Adrenal gland (tissue), 12 donors: Measurements from ENCODE around the gene OR9Q2. TPM values are rescaled to one million over a fixed set of nuclear protein-coding genes. Genes with fewer than 3 reads are reported as not detected.

Experiments
- DNase-seq, 7 donors: peaks; one replicate each; pipeline ENCODE4 v3.0.0-alpha.2; 2019 to 2020
- H3K27ac ChIP-seq, 5 donors: fragments of 200-600 bp; sonication (generic) in 4 of 5; 1 replicate in 3 of 5; 2 replicates in 2 of 5; pipeline versions ENCODE4 v1.5.1 to v1.8.0; 2016 to 2020; ENCODE audit warnings: mild to moderate bottlenecking in 1 of 5
- H3K27me3 ChIP-seq: fragments of 200-600 bp; 2 replicates; pipeline ENCODE4 v1.8.0; 2021
- H3K36me3 ChIP-seq, 2 donors: fragments of 200-600 bp; replicated peaks in 1 of 2; 1 replicate in 1 of 2; 2 replicates in 1 of 2; pipeline versions ENCODE4 v1.5.1 to v1.8.0; 2018 to 2022
- H3K4me1 ChIP-seq, 2 donors: fragments of 200-600 bp; replicated peaks in 1 of 2; 1 replicate in 1 of 2; 2 replicates in 1 of 2; pipeline versions ENCODE4 v1.5.1 to v1.8.0; 2018 to 2021
- H3K4me3 ChIP-seq, 4 donors: fragments of 200-600 bp; sonication (generic) in 3 of 4; one replicate each; pipeline ENCODE4 v1.5.1; 2016 to 2018
- H3K9me3 ChIP-seq, 3 donors: fragments of 200-600 bp; sonication (generic) in 1 of 3; replicated peaks in 1 of 3; 1 replicate in 2 of 3; 2 replicates in 1 of 3; pipeline versions ENCODE4 v1.5.1 to v1.8.0; 2016 to 2021
- POLR2A ChIP-seq, 2 donors: fragments of 450-650 bp; IDR thresholded peaks; one replicate each; pipeline ENCODE4 v1.6.1; 2017; ENCODE audit warnings: antibody characterized with exemption in 2 of 2, mild to moderate bottlenecking in 2 of 2, moderate library complexity in 1 of 2
- WGBS, 4 donors: extraction: QIAGEN DNeasy Blood & Tissue Kit in 2 of 4; methylation state at CpG; one replicate each; pipeline versions ENCODE4 v1.1.5 to v1.1.7; 2013 to 2017; 5-methylcytosine and 5-hydroxymethylcytosine counted together
- intact Hi-C, 2 donors: fragments of 100-400 bp; cut with DNase I; formaldehyde crosslinking; loops; one replicate each; pipeline versions ENCODE4 v1.14.1 to v1.15.0; 2022 to 2023
- polyA plus RNA-seq, 3 donors: library from polyadenylated mRNA; stranded (reverse); fragments of 200-250 nt in 2 of 3; fragments of 350-450 nt in 1 of 3; fragmentation: Illumina TruSeq in 1 of 3; extraction: RNeasy Lipid Tissue Mini Kit (QIAGEN cat#74804) in 1 of 3; gene quantifications; one replicate each; pipeline ENCODE4 v1.2.3, GENCODE V29; 2013 to 2014
- total RNA-seq, 9 donors: library from RNA; depleted of rRNA in 4 of 9; stranded (reverse); fragments of >200 nt in 4 of 9; fragments of 120-200 nt in 1 of 9; fragmentation: NEBNext Ultra II Directional in 1 of 9; extraction: Animal tissue kit (Norgen Biotek cat#: 25700) in 1 of 9; gene quantifications; one replicate each; pipeline versions ENCODE4 v1.1.0 to v1.2.4, GENCODE V29; 2013 to 2023
- TF ChIP-seq, protein P1 (sequence below), 6 experiments: fragments of 450-650 bp in 4 of 6; fragments of 200-600 bp in 2 of 6; sonication (generic) in 1 of 6; IDR thresholded peaks; 1 replicate in 5 of 6; 2 replicates in 1 of 6; pipeline versions ENCODE4 v1.5.1 to v1.8.0; 2016 to 2021; ENCODE audit warnings: antibody characterized with exemption in 6 of 6, mild to moderate bottlenecking in 2 of 6, moderate library complexity in 1 of 6
- donor health status: healthy with polysubstance abuse.
- donor health status: Bipolar disorder and iron deficiency.
- donor health status: DM: yes; HTN: yes; CAD: no.
- donor health status: DM: no; HTN: no; CAD: no.
- donor health status: DM: no; HTN: no; CAD: no.
- donor health status: DM: yes; HTN: yes; CAD: no.

The OR9Q2 gene
- total and polyA plus RNA-seq, 12 donors = not detected

DNA sequence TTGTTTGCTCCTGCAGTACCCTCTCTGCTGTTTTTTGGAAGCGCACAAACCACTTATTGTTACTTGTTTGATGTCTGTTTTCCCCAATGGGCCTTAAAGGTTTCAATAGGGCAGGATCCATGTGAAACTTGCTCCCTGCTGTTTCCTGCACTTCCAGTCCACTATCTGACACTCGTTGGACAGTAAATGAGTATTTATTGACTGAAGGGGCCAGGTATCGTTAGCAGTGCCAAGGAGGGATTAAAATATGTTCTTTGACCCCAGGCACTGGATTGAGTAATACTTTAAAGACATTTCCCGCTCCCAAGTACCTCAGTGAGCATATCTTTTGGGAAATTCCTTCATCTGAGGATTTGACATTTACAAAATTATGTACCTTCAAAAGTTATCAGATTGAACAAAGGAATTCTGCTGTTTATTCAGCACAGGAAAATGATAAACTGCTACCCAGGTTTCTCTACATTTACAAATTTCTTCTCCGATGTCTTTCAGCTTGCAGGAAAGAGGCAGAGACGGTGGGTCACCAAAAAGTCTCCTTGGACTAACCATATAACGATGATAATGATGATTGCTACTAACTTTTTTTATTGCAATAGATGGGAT, 23.3 kb upstream of the OR9Q2 start:
- H3K27ac ChIP-seq = no peak overlapping the region
- H3K36me3 ChIP-seq = no peaks in the 10 kb centered on the region
- H3K4me3 ChIP-seq = no peak overlapping the region
- no peaks in the 10 kb centered on the region for H3K9me3 ChIP-seq
- intact Hi-C loops = no loop called here
- no peaks in the 10 kb centered on the region for H3K27me3 ChIP-seq
- TF ChIP-seq, protein P1, sequence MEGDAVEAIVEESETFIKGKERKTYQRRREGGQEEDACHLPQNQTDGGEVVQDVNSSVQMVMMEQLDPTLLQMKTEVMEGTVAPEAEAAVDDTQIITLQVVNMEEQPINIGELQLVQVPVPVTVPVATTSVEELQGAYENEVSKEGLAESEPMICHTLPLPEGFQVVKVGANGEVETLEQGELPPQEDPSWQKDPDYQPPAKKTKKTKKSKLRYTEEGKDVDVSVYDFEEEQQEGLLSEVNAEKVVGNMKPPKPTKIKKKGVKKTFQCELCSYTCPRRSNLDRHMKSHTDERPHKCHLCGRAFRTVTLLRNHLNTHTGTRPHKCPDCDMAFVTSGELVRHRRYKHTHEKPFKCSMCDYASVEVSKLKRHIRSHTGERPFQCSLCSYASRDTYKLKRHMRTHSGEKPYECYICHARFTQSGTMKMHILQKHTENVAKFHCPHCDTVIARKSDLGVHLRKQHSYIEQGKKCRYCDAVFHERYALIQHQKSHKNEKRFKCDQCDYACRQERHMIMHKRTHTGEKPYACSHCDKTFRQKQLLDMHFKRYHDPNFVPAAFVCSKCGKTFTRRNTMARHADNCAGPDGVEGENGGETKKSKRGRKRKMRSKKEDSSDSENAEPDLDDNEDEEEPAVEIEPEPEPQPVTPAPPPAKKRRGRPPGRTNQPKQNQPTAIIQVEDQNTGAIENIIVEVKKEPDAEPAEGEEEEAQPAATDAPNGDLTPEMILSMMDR (IDR thresholded peaks at IDR 0.05) = no peak
- TF ChIP-seq POLR2A (IDR thresholded peaks at IDR 0.05) = no peak
- H3K4me1 ChIP-seq = no peaks in the 10 kb centered on the region
- 46 to 58% (median 51%) methylated on average over 7 of the region's 7 CpGs for WGBS, 4 donors
- DNase-seq = no peak

DNA sequence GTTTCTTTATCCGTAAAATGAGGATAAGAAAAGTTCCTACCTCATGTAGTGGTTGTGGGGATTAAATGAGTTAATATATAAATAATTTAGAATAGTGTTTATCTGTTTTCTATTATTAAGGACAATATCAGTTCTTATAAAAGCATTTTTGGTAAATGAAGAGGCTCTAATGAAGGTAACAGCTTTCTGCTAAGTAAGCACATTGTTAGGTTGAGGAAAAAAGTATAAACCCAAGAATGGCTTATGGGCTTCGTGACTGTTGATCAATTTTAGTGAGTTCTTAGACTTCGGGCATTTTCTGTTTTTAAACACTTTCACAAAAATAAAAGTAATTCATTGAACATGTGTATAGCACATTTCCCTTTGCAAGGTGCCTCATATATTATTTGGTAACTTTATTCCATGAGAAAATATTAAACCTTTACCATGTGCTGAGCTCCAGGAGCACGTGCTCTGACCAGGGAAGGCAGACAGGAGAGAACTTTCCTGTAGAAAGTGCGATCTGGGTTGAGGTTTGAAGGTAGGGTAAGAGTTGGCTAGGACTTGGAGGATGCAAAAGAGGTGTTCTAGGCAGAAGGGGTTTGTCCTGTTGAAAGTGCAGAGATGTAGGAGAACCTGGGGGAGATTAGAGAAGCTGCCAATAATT, 11.3 kb upstream of the OR9Q2 start:
- Histone ChIP-seq H3K4me1 (no peaks in the 10 kb centered on the region), H3K27me3 (no peaks in the 10 kb centered on the region), H3K27ac (no peak overlapping the region), H3K36me3 (no peaks in the 10 kb centered on the region), H3K4me3 (no peak overlapping the region), H3K9me3 (no peaks in the 10 kb centered on the region)
- WGBS, 4 donors = 61 to 72% (median 64%) methylated on average over 5 of the region's 5 CpGs
- DNase-seq = no peak
- TF ChIP-seq POLR2A (IDR thresholded peaks at IDR 0.05) = no peak
- TF ChIP-seq, protein P1 (IDR thresholded peaks at IDR 0.05) = no peak
- intact Hi-C loops = no loop called here

DNA sequence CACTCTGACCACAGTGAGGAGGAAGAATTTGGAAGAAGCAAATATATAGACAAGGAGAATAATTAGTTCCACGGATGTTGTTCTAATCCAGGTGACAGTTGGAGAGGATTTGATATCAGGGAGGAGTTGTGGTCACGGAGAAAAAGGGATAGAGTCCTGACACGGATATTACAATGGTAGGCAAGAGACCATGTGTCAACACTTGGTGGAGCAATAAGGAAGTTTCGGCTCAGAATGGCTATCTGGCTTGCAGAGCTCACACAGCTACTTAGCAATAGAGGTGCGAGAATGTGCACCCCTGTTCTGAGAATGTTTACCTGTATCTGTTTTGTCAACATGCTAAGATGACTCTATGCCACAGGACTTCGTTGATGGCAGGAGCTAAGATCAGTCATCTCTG, 10.4 kb upstream of the OR9Q2 start:
- TF ChIP-seq, protein P1 (IDR thresholded peaks at IDR 0.05) = no peak
- no peak for TF ChIP-seq POLR2A (IDR thresholded peaks at IDR 0.05)
- no peaks in the 10 kb centered on the region for H3K9me3 ChIP-seq
- no peak for DNase-seq
- 75 to 85% (median 79%) methylated on average over 6 of the region's 6 CpGs for WGBS, 4 donors
- intact Hi-C loops = no loop called here
- no peaks in the 10 kb centered on the region for H3K27me3 ChIP-seq
- H3K27ac ChIP-seq = no peak overlapping the region
- no peaks in the 10 kb centered on the region for H3K4me1 ChIP-seq
- no peaks in the 10 kb centered on the region for H3K36me3 ChIP-seq
- no peak overlapping the region for H3K4me3 ChIP-seq

- WGBS, 4 donors = 63 to 68% (median 66%) methylated on average over 7 of the region's 7 CpGs
- Histone ChIP-seq H3K4me1 (no peaks in the 10 kb centered on the region), H3K4me3 (no peak overlapping the region), H3K36me3 (no peaks in the 10 kb centered on the region), H3K9me3 (no peaks in the 10 kb centered on the region), H3K27me3 (no peaks in the 10 kb centered on the region), H3K27ac (no peak overlapping the region)
- DNase-seq = peak in 1 of 7 donors; percentile 1
- intact Hi-C loops = no loop called here
- TF ChIP-seq POLR2A (IDR thresholded peaks at IDR 0.05) = no peak
- TF ChIP-seq, protein P1 (IDR thresholded peaks at IDR 0.05) = no peak
These were observed 9.2 kb upstream of the OR9Q2 start for GRCh38 chr11:58179648-58180047.
